Caco-2 (cell line): ENCODE measurements around the gene XPNPEP2. TPM values are rescaled to one million over a fixed set of nuclear protein-coding genes. Genes with fewer than 3 reads are reported as not detected.

Experiments used
- BruUV-seq: library from RNA; stranded (reverse); fragments of 400-500 nt; replicated peaks from 2 replicates; lab custom pipeline; 2021; lab: Mats Ljungman, UMichigan
- CTCF ChIA-PET: fragments of 300-600 bp; sonication (Branson Sonifier 250); formaldehyde crosslinking; loops from one replicate; lab custom pipeline; 2022; ENCODE audit warnings: antibody characterized with exemption; lab: Charles Lee
- POLR2A ChIA-PET: fragments of 300-600 bp; sonication (Branson Sonifier 250); formaldehyde crosslinking; loops from one replicate; lab custom pipeline; 2022; ENCODE audit warnings: antibody characterized with exemption; lab: Charles Lee
- DNase-seq, 2 experiments: peaks; one replicate each; pipeline versions ENCODE4 v3.0.0 to v3.0.0-alpha.2; 2020 to 2022
- H3K27me3 ChIP-seq: replicated peaks from 2 replicates; pipeline ENCODE4 v1.6.0; 2011; ENCODE audit warnings: low read length; ENCODE audit not compliant: control insufficient read depth, insufficient read depth
- H3K36me3 ChIP-seq: 2 replicates; pipeline ENCODE4 v1.5.1; 2011; ENCODE audit warnings: low read length; ENCODE audit not compliant: control insufficient read depth, insufficient read depth
- H3K4me1 ChIP-seq: fragments of 250-450 bp; sonication (Bioruptor Pico); 2 replicates; pipeline ENCODE4 v1.5.1; 2020; ENCODE audit warnings: mild to moderate bottlenecking
- H3K4me3 ChIP-seq: 2 replicates; pipeline ENCODE4 v1.5.1; 2011; ENCODE audit warnings: low read depth, mild to moderate bottlenecking, control low read depth, low read length
- H3K9me3 ChIP-seq: fragments of 250-450 bp; sonication (Bioruptor Pico); 2 replicates; pipeline ENCODE4 v1.5.1; 2020; ENCODE audit warnings: mild to moderate bottlenecking, moderate library complexity
- H3K27ac Mint-ChIP-seq: one replicate; pipeline ENCODE4 v1.8.0; 2022; ENCODE audit warnings: mixed read lengths; ENCODE audit not compliant: unreplicated experiment
- H3K27me3 Mint-ChIP-seq: one replicate; pipeline ENCODE4 v1.8.0; 2022; ENCODE audit warnings: mixed read lengths; ENCODE audit not compliant: insufficient read depth, unreplicated experiment
- H3K36me3 Mint-ChIP-seq: one replicate; pipeline ENCODE4 v1.8.0; 2022; ENCODE audit warnings: mild to moderate bottlenecking, mixed read lengths; ENCODE audit not compliant: insufficient read depth, unreplicated experiment
- H3K4me1 Mint-ChIP-seq: one replicate; pipeline ENCODE4 v1.8.0; 2022; ENCODE audit warnings: low read depth, mixed read lengths; ENCODE audit not compliant: unreplicated experiment
- H3K4me3 Mint-ChIP-seq: one replicate; pipeline ENCODE4 v1.8.0; 2022; ENCODE audit warnings: mild to moderate bottlenecking, moderate library complexity, mixed read lengths; ENCODE audit not compliant: unreplicated experiment
- H3K9me3 Mint-ChIP-seq: one replicate; pipeline ENCODE4 v1.8.0; 2022; ENCODE audit warnings: mixed read lengths; ENCODE audit not compliant: unreplicated experiment
- CTCF ChIP-seq, 2 experiments: fragments of 200-600 bp in 1 of 2; IDR thresholded peaks; 1 replicate in 1 of 2; 2 replicates in 1 of 2; pipeline versions ENCODE4 v1.5.1 to v1.8.0; 2011 to 2022; ENCODE audit warnings: antibody characterized with exemption in 1 of 2, control low read depth in 1 of 2, inconsistent platforms in 1 of 2, low read depth in 1 of 2, low read length in 1 of 2, mild to moderate bottlenecking in 1 of 2, moderate library complexity in 1 of 2; ENCODE audit not compliant: insufficient read depth in 1 of 2, severe bottlenecking in 1 of 2, unreplicated experiment in 1 of 2
- intact Hi-C: fragments of 100-400 bp; cut with micrococcal nuclease; formaldehyde crosslinking; loops from one replicate; pipeline ENCODE4 v1.10.0; 2022; ENCODE audit not compliant: unreplicated experiment
- total RNA-seq: library from RNA; stranded (reverse); gene quantifications from 2 replicates; pipeline ENCODE4 v1.2.3, GENCODE V29; 2022

The XPNPEP2 gene
- total RNA-seq, 1 experiment from 2014 or later, result 0.32 TPM

GRCh38 chrX:129716507-129716906, 22.3 kb upstream of the XPNPEP2 start:
- Histone ChIP-seq H3K4me3 (no peak overlapping the region), H3K9me3 (no peaks in the 10 kb centered on the region), H3K4me1 (no peaks in the 10 kb centered on the region), H3K27me3 (no peaks in the 10 kb centered on the region), H3K36me3 (no peaks in the 10 kb centered on the region)
- CTCF ChIA-PET, result interaction anchor here (1.1 kb wide), 1 partner anchor 10 kb away, joined by 3 read pairs; no protein-coding TSS in a partner anchor
- Mint-ChIP-seq H3K9me3 (no peaks in the 10 kb centered on the region), H3K27ac (no peak overlapping the region), H3K4me1 (peaks cover 11% of the 10 kb centered on the region), H3K27me3 (no peaks in the 10 kb centered on the region), H3K4me3 (peak overlapping the region; percentile 31), H3K36me3 (no peaks in the 10 kb centered on the region)
- intact Hi-C loops, result no loop called here
- POLR2A ChIA-PET, result no interaction called here
- DNase-seq, result peak; percentile 28 to 47
- BruUV-seq, result no TSS peak
- no peak for TF ChIP-seq CTCF (IDR thresholded peaks at IDR 0.05; ENCODE audit: insufficient read depth in 1 of 2, low read depth in 1 of 2, low read length in 1 of 2, severe bottlenecking in 1 of 2, unreplicated experiment in 1 of 2)

GRCh38 chrX:129717892-129718291, 20.9 kb upstream of the XPNPEP2 start:
- Histone ChIP-seq H3K4me3 (no peak overlapping the region), H3K36me3 (no peaks in the 10 kb centered on the region), H3K9me3 (no peaks in the 10 kb centered on the region), H3K27me3 (no peaks in the 10 kb centered on the region), H3K4me1 (no peaks in the 10 kb centered on the region)
- no peaks in the 10 kb centered on the region for H3K36me3 Mint-ChIP-seq
- peaks cover 11% of the 10 kb centered on the region for H3K4me1 Mint-ChIP-seq
- ChIA-PET CTCF (no interaction called here), POLR2A (no interaction called here)
- no peak overlapping the region for H3K4me3 Mint-ChIP-seq
- no peak for TF ChIP-seq CTCF (IDR thresholded peaks at IDR 0.05; ENCODE audit: insufficient read depth in 1 of 2, low read depth in 1 of 2, low read length in 1 of 2, severe bottlenecking in 1 of 2, unreplicated experiment in 1 of 2)
- no peaks in the 10 kb centered on the region for H3K27me3 Mint-ChIP-seq
- intact Hi-C loops, result no loop called here
- H3K27ac Mint-ChIP-seq, result no peak overlapping the region
- no peak for DNase-seq
- no TSS peak for BruUV-seq
- H3K9me3 Mint-ChIP-seq, result no peaks in the 10 kb centered on the region

- intact Hi-C loops, result no loop called here
- no peak for DNase-seq
- H3K9me3 Mint-ChIP-seq, result no peaks in the 10 kb centered on the region
- H3K27ac Mint-ChIP-seq, result no peak overlapping the region
- no peaks in the 10 kb centered on the region for H3K27me3 Mint-ChIP-seq
- BruUV-seq, result no TSS peak
- no peaks in the 10 kb centered on the region for H3K36me3 ChIP-seq
- peaks cover 5% of the 10 kb centered on the region for H3K4me1 Mint-ChIP-seq
- H3K27me3 ChIP-seq, result no peaks in the 10 kb centered on the region
- H3K36me3 Mint-ChIP-seq, result no peaks in the 10 kb centered on the region
- no peak overlapping the region for H3K4me3 Mint-ChIP-seq
- no peaks in the 10 kb centered on the region for H3K4me1 ChIP-seq
- no peak overlapping the region for H3K4me3 ChIP-seq
- no peaks in the 10 kb centered on the region for H3K9me3 ChIP-seq
- ChIA-PET CTCF (no interaction called here), POLR2A (no interaction called here)
- no peak for TF ChIP-seq CTCF (IDR thresholded peaks at IDR 0.05; ENCODE audit: insufficient read depth in 1 of 2, low read depth in 1 of 2, low read length in 1 of 2, severe bottlenecking in 1 of 2, unreplicated experiment in 1 of 2)
These were observed 20.1 kb upstream of the XPNPEP2 start for GRCh38 chrX:129718676-129719075.
